Central memory CD8-positive, alpha-beta T cell (primary cell): ENCODE data around the gene STC2.

Experiments used
- ATAC-seq: fragments of 150-1000 bp; cut with Tn5 transposase; replicated peaks from 2 replicates; pipeline ENCODE4 v1.10.0; 2022; ENCODE audit warnings: mild to moderate bottlenecking, moderate FRiP score, moderate number of reproducible peaks; ENCODE audit not compliant: poor library complexity, severe bottlenecking; ENCODE audit errors: extremely low read depth
- DNase-seq, 2 donors: peaks; one replicate each; pipeline ENCODE4 v3.0.0; 2021; ENCODE audit warnings: low spot score in 2 of 2
- H3K27ac Mint-ChIP-seq: one replicate; pipeline ENCODE4 v1.8.0; 2022; ENCODE audit warnings: low read depth, mild to moderate bottlenecking, moderate library complexity, mixed read lengths
- H3K27me3 Mint-ChIP-seq: one replicate; pipeline ENCODE4 v1.8.0; 2022; ENCODE audit warnings: mixed read lengths
- H3K36me3 Mint-ChIP-seq: one replicate; pipeline ENCODE4 v1.8.0; 2022; ENCODE audit warnings: mild to moderate bottlenecking, moderate library complexity, mixed read lengths; ENCODE audit not compliant: insufficient read depth
- H3K4me1 Mint-ChIP-seq: one replicate; pipeline ENCODE4 v1.8.0; 2022; ENCODE audit warnings: mixed read lengths
- H3K4me3 Mint-ChIP-seq: one replicate; pipeline ENCODE4 v1.8.0; 2022; ENCODE audit warnings: mild to moderate bottlenecking, moderate library complexity, mixed read lengths
- H3K9me3 Mint-ChIP-seq: one replicate; pipeline ENCODE4 v1.8.0; 2022; ENCODE audit warnings: mixed read lengths

STC2 gene

GRCh38 chr5:173315495-173316338, 12.5 kb downstream of the STC2 start:
- no peaks in the 10 kb centered on the region for H3K9me3 Mint-ChIP-seq
- H3K36me3 Mint-ChIP-seq = no peaks in the 10 kb centered on the region
- DNase-seq = no peak
- ATAC-seq = no peak
- H3K27me3 Mint-ChIP-seq = peaks cover 99% of the 10 kb centered on the region
- H3K27ac Mint-ChIP-seq = no peak overlapping the region
- H3K4me3 Mint-ChIP-seq = no peak overlapping the region
- peaks cover 5% of the 10 kb centered on the region for H3K4me1 Mint-ChIP-seq

- DNase-seq (no peak), ATAC-seq (no peak)
- H3K27me3 Mint-ChIP-seq = peaks cover 99% of the 10 kb centered on the region
- H3K4me3 Mint-ChIP-seq = no peak overlapping the region
- H3K4me1 Mint-ChIP-seq = peaks cover 5% of the 10 kb centered on the region
- no peak overlapping the region for H3K27ac Mint-ChIP-seq
- H3K36me3 Mint-ChIP-seq = no peaks in the 10 kb centered on the region
- H3K9me3 Mint-ChIP-seq = no peaks in the 10 kb centered on the region
These were observed 13.9 kb downstream of the STC2 start for GRCh38 chr5:173314166-173314952.

GRCh38 chr5:173313351-173313801, 14.8 kb downstream of the STC2 start:
- H3K9me3 Mint-ChIP-seq = no peaks in the 10 kb centered on the region
- DNase-seq (no peak), ATAC-seq (no peak)
- H3K4me3 Mint-ChIP-seq = no peak overlapping the region
- H3K27me3 Mint-ChIP-seq = peaks cover 99% of the 10 kb centered on the region
- H3K27ac Mint-ChIP-seq = no peak overlapping the region
- peaks cover 5% of the 10 kb centered on the region for H3K4me1 Mint-ChIP-seq
- H3K36me3 Mint-ChIP-seq = no peaks in the 10 kb centered on the region

GRCh38 chr5:173312821-173313220, 15.4 kb downstream of the STC2 start:
- ATAC-seq (no peak), DNase-seq (no peak)
- Mint-ChIP-seq H3K27me3 (peaks cover 99% of the 10 kb centered on the region), H3K27ac (no peak overlapping the region), H3K9me3 (no peaks in the 10 kb centered on the region), H3K4me1 (peaks cover 5% of the 10 kb centered on the region), H3K36me3 (peaks cover 1% of the 10 kb centered on the region), H3K4me3 (no peak overlapping the region)

- ATAC-seq (no peak), DNase-seq (no peak)
- Mint-ChIP-seq H3K27ac (no peak overlapping the region), H3K4me3 (no peak overlapping the region), H3K9me3 (no peaks in the 10 kb centered on the region), H3K4me1 (peaks cover 5% of the 10 kb centered on the region), H3K36me3 (peaks cover 1% of the 10 kb centered on the region), H3K27me3 (peaks cover 91% of the 10 kb centered on the region)
These were observed 16.2 kb downstream of the STC2 start for GRCh38 chr5:173311818-173312585.

GRCh38 chr5:173310861-173311785, 17.1 kb downstream of the STC2 start:
- no peak overlapping the region for H3K27ac Mint-ChIP-seq
- DNase-seq (no peak), ATAC-seq (no peak)
- no peaks in the 10 kb centered on the region for H3K4me1 Mint-ChIP-seq
- peaks cover 1% of the 10 kb centered on the region for H3K36me3 Mint-ChIP-seq
- peaks cover 91% of the 10 kb centered on the region for H3K27me3 Mint-ChIP-seq
- no peak overlapping the region for H3K4me3 Mint-ChIP-seq
- H3K9me3 Mint-ChIP-seq = no peaks in the 10 kb centered on the region

- no peaks in the 10 kb centered on the region for H3K4me1 Mint-ChIP-seq
- DNase-seq (no peak), ATAC-seq (no peak)
- no peak overlapping the region for H3K4me3 Mint-ChIP-seq
- peaks cover 85% of the 10 kb centered on the region for H3K27me3 Mint-ChIP-seq
- H3K27ac Mint-ChIP-seq = no peak overlapping the region
- no peaks in the 10 kb centered on the region for H3K9me3 Mint-ChIP-seq
- H3K36me3 Mint-ChIP-seq = peaks cover 1% of the 10 kb centered on the region
These were observed 17.9 kb downstream of the STC2 start for GRCh38 chr5:173310218-173310769.

- peaks cover 79% of the 10 kb centered on the region for H3K27me3 Mint-ChIP-seq
These were observed 18.5 kb downstream of the STC2 start for GRCh38 chr5:173309731-173310130.

GRCh38 chr5:173308226-173308625, 20.0 kb downstream of the STC2 start:
- DNase-seq (no peak), ATAC-seq (no peak)
- H3K9me3 Mint-ChIP-seq = no peaks in the 10 kb centered on the region
- no peaks in the 10 kb centered on the region for H3K4me1 Mint-ChIP-seq
- H3K27me3 Mint-ChIP-seq = peaks cover 78% of the 10 kb centered on the region
- peaks cover 1% of the 10 kb centered on the region for H3K36me3 Mint-ChIP-seq
- H3K4me3 Mint-ChIP-seq = no peak overlapping the region
- no peak overlapping the region for H3K27ac Mint-ChIP-seq

More at GRCh38 chr5:173309731-173310130, 18.5 kb downstream of the STC2 start:
- ATAC-seq (no peak), DNase-seq (no peak)
- Mint-ChIP-seq H3K9me3 (no peaks in the 10 kb centered on the region), H3K4me3 (no peak overlapping the region), H3K27ac (no peak overlapping the region), H3K36me3 (peaks cover 1% of the 10 kb centered on the region), H3K4me1 (no peaks in the 10 kb centered on the region)

GRCh38 chr5:173307695-173308094, 20.5 kb downstream of the STC2 start:
- H3K4me1 Mint-ChIP-seq = no peaks in the 10 kb centered on the region
- ATAC-seq (no peak), DNase-seq (no peak)
- H3K27ac Mint-ChIP-seq = no peak overlapping the region
- no peaks in the 10 kb centered on the region for H3K9me3 Mint-ChIP-seq
- peaks cover 1% of the 10 kb centered on the region for H3K36me3 Mint-ChIP-seq
- peaks cover 78% of the 10 kb centered on the region for H3K27me3 Mint-ChIP-seq
- no peak overlapping the region for H3K4me3 Mint-ChIP-seq

- Mint-ChIP-seq H3K4me3 (no peak overlapping the region), H3K27me3 (peaks cover 74% of the 10 kb centered on the region), H3K36me3 (peaks cover 1% of the 10 kb centered on the region), H3K4me1 (no peaks in the 10 kb centered on the region), H3K27ac (no peak overlapping the region), H3K9me3 (no peaks in the 10 kb centered on the region)
- ATAC-seq (no peak), DNase-seq (no peak)
These were observed 21.5 kb downstream of the STC2 start for GRCh38 chr5:173306695-173307094.
